ENCODE measurements around the gene PTGR1.
A peak's percentile ranks its signal among the peaks of the same experiment; 100 is the strongest.
"Not testable (repeated sequence)": the region's sequence is repeated elsewhere in the genome, so short reads cannot be mapped to it uniquely, and the experiment has no call there.

The PTGR1 gene

GRCh38 chr9:111599092-111599954, at the start of gene PTGR1:
PTGR1 (minus strand) TSS chr9:111599647; CDS start chr9:111597422, 2,225 bp downstream.
- DNase-seq (ENCODE audit: low read depth): peak; percentile 92

- no peak for DNase-seq (ENCODE audit: low read depth)
Observed at GRCh38 chr9:111649016-111649415, 49.6 kb upstream of the PTGR1 start.

GRCh38 chr9:111648066-111648465, 48.6 kb upstream of the PTGR1 start:
- peak; percentile 55 for DNase-seq (ENCODE audit: low read depth)

- no peak for DNase-seq (ENCODE audit: low read depth)
Observed at GRCh38 chr9:111646417-111646816, 47.0 kb upstream of the PTGR1 start.

GRCh38 chr9:111645806-111646205, 46.4 kb upstream of the PTGR1 start:
- DNase-seq (ENCODE audit: low read depth): peak; percentile 23

- DNase-seq (ENCODE audit: low read depth): no peak
Observed at GRCh38 chr9:111644195-111644772, 44.8 kb upstream of the PTGR1 start.

GRCh38 chr9:111637421-111637950, 38.0 kb upstream of the PTGR1 start:
- DNase-seq (ENCODE audit: low read depth): no peak

GRCh38 chr9:111634860-111635259, 35.4 kb upstream of the PTGR1 start:
- no peak for DNase-seq (ENCODE audit: low read depth)

GRCh38 chr9:111633389-111633736, 33.9 kb upstream of the PTGR1 start:
- DNase-seq (ENCODE audit: low read depth): no peak

GRCh38 chr9:111632695-111633388, 33.4 kb upstream of the PTGR1 start:
- no peak for DNase-seq (ENCODE audit: low read depth)

- peak; percentile 16 for DNase-seq (ENCODE audit: low read depth)
Observed at GRCh38 chr9:111632060-111632459, 32.6 kb upstream of the PTGR1 start.

- DNase-seq (ENCODE audit: low read depth): peak; percentile 99
Observed at GRCh38 chr9:111631214-111631971, 31.9 kb upstream of the PTGR1 start, which contains the start of gene DNAJC25. DNAJC25 (plus strand) TSS chr9:111631334; CDS start chr9:111631408, 74 bp downstream.

GRCh38 chr9:111630964-111631213, 31.4 kb upstream of the PTGR1 start:
- DNase-seq (ENCODE audit: low read depth): no peak

GRCh38 chr9:111630182-111630963, 30.9 kb upstream of the PTGR1 start:
- no peak for DNase-seq (ENCODE audit: low read depth)

- DNase-seq (ENCODE audit: low read depth): no peak
Observed at GRCh38 chr9:111628411-111628810, 29.0 kb upstream of the PTGR1 start.

- no peak for DNase-seq (ENCODE audit: low read depth)
Observed at GRCh38 chr9:111627260-111627963, 28.0 kb upstream of the PTGR1 start.

- DNase-seq (ENCODE audit: low read depth): peak; percentile 67
Observed at GRCh38 chr9:111622626-111623025, 23.2 kb upstream of the PTGR1 start.

- DNase-seq (ENCODE audit: low read depth): peak; percentile 54
Observed at GRCh38 chr9:111621895-111622480, 22.5 kb upstream of the PTGR1 start.

- DNase-seq (ENCODE audit: low read depth): not testable (repeated sequence)
Observed at GRCh38 chr9:111617349-111617748, 17.9 kb upstream of the PTGR1 start.

GRCh38 chr9:111615928-111616327, 16.5 kb upstream of the PTGR1 start:
- peak; percentile 19 for DNase-seq (ENCODE audit: low read depth)

All from iris pigment epithelial cell (primary cell).